ENCODE results near the gene BHLHA9.

The BHLHA9 gene

DNA sequence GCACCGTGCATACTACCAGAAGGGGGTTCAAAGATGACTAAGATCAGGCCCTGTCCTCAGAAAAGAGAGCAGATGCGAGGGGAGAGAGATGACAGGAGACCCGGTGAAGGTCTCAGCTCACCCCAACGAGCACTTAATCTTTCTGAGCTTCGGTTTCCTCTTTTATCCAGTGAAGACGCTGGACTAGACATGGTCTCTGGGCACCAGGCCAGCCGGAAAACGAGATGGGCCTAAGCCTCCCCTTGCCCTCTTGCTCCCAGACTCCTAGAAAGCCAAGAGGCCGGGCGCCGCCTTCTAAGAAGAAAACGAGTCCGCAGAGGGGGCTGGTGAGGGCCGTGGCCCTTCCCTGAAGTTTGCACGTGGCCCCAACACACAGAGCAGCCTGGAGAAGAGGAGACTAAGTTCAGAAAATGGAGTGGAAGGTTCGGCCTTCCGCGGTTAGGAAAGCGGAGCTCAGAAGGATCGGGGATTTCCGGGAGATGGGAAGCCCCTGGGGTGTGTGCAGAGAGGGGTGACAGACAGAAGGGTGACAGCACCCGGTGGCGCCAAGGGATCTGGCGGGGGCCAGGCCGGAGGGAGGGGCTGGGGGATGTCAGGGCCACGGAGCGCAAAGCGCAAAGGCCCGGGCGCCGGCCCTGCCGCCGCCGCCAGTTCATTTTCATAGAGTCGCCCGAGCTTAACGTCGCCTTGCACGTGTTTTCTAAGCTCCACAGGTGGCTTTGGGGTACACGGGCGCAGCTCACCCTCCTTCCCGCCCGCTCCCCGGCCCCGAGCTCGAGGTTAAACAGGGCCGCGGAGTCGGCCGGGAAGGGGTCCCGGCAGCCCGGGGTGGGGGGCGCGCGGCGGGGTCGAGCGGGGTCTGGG, 42.1 kb upstream of the BHLHA9 start:
- no peak overlapping the region for H3K4me3 ChIP-seq (ENCODE audit: low read depth, low read length)
- TF ChIP-seq, protein P1, sequence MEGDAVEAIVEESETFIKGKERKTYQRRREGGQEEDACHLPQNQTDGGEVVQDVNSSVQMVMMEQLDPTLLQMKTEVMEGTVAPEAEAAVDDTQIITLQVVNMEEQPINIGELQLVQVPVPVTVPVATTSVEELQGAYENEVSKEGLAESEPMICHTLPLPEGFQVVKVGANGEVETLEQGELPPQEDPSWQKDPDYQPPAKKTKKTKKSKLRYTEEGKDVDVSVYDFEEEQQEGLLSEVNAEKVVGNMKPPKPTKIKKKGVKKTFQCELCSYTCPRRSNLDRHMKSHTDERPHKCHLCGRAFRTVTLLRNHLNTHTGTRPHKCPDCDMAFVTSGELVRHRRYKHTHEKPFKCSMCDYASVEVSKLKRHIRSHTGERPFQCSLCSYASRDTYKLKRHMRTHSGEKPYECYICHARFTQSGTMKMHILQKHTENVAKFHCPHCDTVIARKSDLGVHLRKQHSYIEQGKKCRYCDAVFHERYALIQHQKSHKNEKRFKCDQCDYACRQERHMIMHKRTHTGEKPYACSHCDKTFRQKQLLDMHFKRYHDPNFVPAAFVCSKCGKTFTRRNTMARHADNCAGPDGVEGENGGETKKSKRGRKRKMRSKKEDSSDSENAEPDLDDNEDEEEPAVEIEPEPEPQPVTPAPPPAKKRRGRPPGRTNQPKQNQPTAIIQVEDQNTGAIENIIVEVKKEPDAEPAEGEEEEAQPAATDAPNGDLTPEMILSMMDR (IDR thresholded peaks at IDR 0.05; ENCODE audit: low read depth, low read length) = no peak

- H3K4me3 ChIP-seq (ENCODE audit: low read depth, low read length) = no peak overlapping the region
- TF ChIP-seq, protein P1 (IDR thresholded peaks at IDR 0.05; ENCODE audit: low read depth, low read length) = no peak
Measured at GRCh38 chr17:1228781-1229348, 41.4 kb upstream of the BHLHA9 start.

DNA sequence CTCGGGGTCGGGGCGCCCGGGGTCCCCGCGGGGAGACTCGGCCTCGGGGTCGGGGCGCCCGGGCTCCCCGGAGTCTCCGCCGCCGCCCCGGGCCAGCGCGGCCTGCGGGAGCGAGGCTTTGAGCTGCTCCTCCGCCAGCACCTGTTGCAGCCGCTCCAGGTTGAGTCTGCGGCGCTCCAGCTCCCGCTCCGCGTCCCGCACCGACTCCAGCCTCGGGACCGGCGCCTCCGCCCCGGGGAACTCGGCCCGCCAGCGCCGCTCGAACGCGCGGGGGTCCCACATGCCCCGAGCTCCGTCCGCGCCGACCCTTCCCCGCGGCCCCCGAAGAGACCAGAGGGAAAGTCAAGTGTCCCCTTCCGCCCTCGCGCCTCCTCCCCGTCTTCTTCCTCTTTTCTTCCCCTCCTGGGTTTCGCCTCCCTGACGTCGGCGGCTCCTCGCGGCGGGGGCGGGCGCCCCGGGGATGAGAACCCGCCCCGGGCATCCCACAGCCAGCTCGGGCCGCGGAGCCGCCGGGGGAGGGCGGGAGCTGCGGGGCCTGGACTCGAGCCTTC, 40.8 kb upstream of the BHLHA9 start:
- peak overlapping the region; percentile 29 for H3K4me3 ChIP-seq (ENCODE audit: low read depth, low read length)
- TF ChIP-seq, protein P1 (IDR thresholded peaks at IDR 0.05; ENCODE audit: low read depth, low read length) = no peak

- no peak overlapping the region for H3K4me3 ChIP-seq (ENCODE audit: low read depth, low read length)
- TF ChIP-seq, protein P1 (IDR thresholded peaks at IDR 0.05; ENCODE audit: low read depth, low read length) = no peak
Measured at GRCh38 chr17:1229900-1230501, 40.2 kb upstream of the BHLHA9 start.

DNA sequence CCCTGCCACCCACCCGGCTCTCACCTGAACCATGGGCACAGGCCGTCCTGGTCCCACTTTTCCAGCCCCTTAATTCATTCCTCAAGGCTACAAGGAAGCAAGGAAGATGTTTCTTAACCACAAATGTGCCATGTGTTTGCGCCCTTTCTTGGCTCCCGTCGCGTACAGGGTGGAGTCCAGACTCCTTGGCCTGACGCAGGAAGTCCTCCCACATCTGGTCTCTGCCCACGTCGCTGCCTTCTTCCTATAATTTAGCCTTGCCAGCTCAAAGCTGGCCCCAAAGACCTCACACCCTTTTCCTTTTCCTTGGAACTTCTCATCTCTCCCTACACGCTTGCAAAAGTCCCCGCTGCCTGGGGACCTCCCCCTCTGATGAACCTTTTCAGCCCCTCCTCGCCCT, 38.8 kb upstream of the BHLHA9 start:
- H3K4me3 ChIP-seq (ENCODE audit: low read depth, low read length) = no peak overlapping the region

DNA sequence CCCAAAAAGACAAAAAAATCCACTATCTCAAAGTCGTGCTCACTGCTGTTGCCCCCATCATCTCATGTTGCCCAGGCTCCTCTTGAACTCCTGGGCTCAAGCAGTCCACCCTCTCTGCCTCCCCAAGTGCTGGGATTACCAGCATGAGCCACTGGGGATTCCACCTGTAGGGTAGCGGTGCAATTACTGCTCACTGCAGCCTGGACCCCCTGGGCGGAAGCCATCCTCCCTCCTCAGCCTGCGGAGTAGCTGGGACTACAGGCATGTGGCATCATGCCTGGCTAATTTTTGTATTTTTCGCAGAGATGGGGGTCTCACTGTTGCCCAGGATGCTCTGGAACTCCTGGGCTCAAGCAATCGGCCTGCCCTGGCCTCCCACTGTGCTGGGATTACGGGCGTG, 37.9 kb upstream of the BHLHA9 start:
- H3K4me3 ChIP-seq (ENCODE audit: low read depth, low read length) = no peak overlapping the region
- TF ChIP-seq, protein P1 (IDR thresholded peaks at IDR 0.05; ENCODE audit: low read depth, low read length) = no peak

More for the DNA sequence above, 38.8 kb upstream of the BHLHA9 start:
- TF ChIP-seq, protein P1 (IDR thresholded peaks at IDR 0.05; ENCODE audit: low read depth, low read length) = no peak

All from WI38 (cell line).